IMR-90 (cell line): ENCODE results near the gene PCID2. TPM values are rescaled to one million over a fixed set of nuclear protein-coding genes. Genes with fewer than 3 reads are reported as not detected.
A peak's percentile ranks its signal among the peaks of the same experiment; 100 is the strongest.

Experiments
- ATAC-seq: fragments of 200-7000 bp; cut with Tn5 transposase; 2 replicates; pipeline ENCODE4 v1.9.1; 2020; ENCODE audit warnings: low read depth, mild to moderate bottlenecking, moderate library complexity
- BruUV-seq: library from RNA; stranded (reverse); fragments of 400-500 nt; replicated peaks from 2 replicates; lab custom pipeline; 2021; lab: Mats Ljungman, UMichigan
- CTCF ChIA-PET: fragments of 300-600 bp; formaldehyde crosslinking; extraction: SDS; loops from one replicate; lab custom pipeline; 2021; ENCODE audit warnings: antibody characterized with exemption; lab: Yijun Ruan, JAX
- POLR2A ChIA-PET: fragments of 300-600 bp; sonication (Branson Sonifier 250); formaldehyde crosslinking; loops from one replicate; lab custom pipeline; 2022; ENCODE audit warnings: antibody characterized with exemption; ENCODE audit not compliant: unreplicated experiment; lab: Charles Lee
- DNase-seq: peaks from one replicate; pipeline ENCODE4 v3.0.0; 2013
- H2AFZ ChIP-seq: replicated peaks from 2 replicates; pipeline ENCODE3; 2013; ENCODE audit warnings: low read length, mild to moderate bottlenecking; ENCODE audit not compliant: poor library complexity
- H2AK5ac ChIP-seq: 2 replicates; pipeline ENCODE4 v1.6.1; 2013; ENCODE audit warnings: low read depth, low read length, inconsistent platforms
- H2AK9ac ChIP-seq: replicated peaks from 2 replicates; pipeline ENCODE3; 2013; ENCODE audit warnings: mild to moderate bottlenecking, low read depth, low read length, moderate library complexity; ENCODE audit not compliant: poor library complexity
- H2BK120ac ChIP-seq: 2 replicates; pipeline ENCODE4 v1.6.1; 2013; ENCODE audit warnings: low read depth, low read length, inconsistent platforms
- H2BK15ac ChIP-seq: 3 replicates; pipeline ENCODE4 v1.6.1; 2013; ENCODE audit warnings: low read depth, low read length, inconsistent platforms
- H2BK20ac ChIP-seq: 2 replicates; pipeline ENCODE4 v1.6.1; 2013; ENCODE audit warnings: low read depth, mild to moderate bottlenecking, inconsistent platforms, low read length, moderate library complexity
- H2BK5ac ChIP-seq: 2 replicates; pipeline ENCODE4 v1.6.1; 2013; ENCODE audit warnings: mild to moderate bottlenecking, low read depth, low read length, inconsistent platforms; ENCODE audit not compliant: poor library complexity, severe bottlenecking
- H3K14ac ChIP-seq: replicated peaks from 2 replicates; pipeline ENCODE4 v1.6.1; 2013; ENCODE audit warnings: low read depth, low read length, inconsistent platforms
- H3K18ac ChIP-seq: 2 replicates; pipeline ENCODE4 v1.6.1; 2013; ENCODE audit warnings: low read depth, low read length, control low read depth
- H3K23ac ChIP-seq: 2 replicates; pipeline ENCODE4 v1.6.1; 2013; ENCODE audit warnings: low read depth, low read length, inconsistent platforms
- H3K27ac ChIP-seq: 2 replicates; pipeline ENCODE4 v1.5.1; 2013; ENCODE audit warnings: mild to moderate bottlenecking, control low read depth, low read length; ENCODE audit not compliant: insufficient read depth
- H3K27me3 ChIP-seq: 2 replicates; pipeline ENCODE4 v1.6.1; 2013; ENCODE audit warnings: low read length; ENCODE audit not compliant: control insufficient read depth, insufficient read depth
- H3K36me3 ChIP-seq: 2 replicates; pipeline ENCODE4 v1.6.1; 2013; ENCODE audit warnings: low read length, mixed read lengths; ENCODE audit not compliant: control insufficient read depth, insufficient read depth
- H3K4ac ChIP-seq: 2 replicates; pipeline ENCODE4 v1.6.1; 2013; ENCODE audit warnings: low read depth, low read length, inconsistent platforms
- H3K4me1 ChIP-seq: 2 replicates; pipeline ENCODE4 v1.6.1; 2013; ENCODE audit warnings: low read length, mixed read lengths; ENCODE audit not compliant: control insufficient read depth, insufficient read depth
- H3K4me2 ChIP-seq: 2 replicates; pipeline ENCODE4 v1.6.1; 2013; ENCODE audit warnings: low read depth, mild to moderate bottlenecking, control low read depth, low read length, moderate library complexity
- H3K4me3 ChIP-seq: 2 replicates; pipeline ENCODE4 v1.5.1; 2013; ENCODE audit warnings: low read depth, mild to moderate bottlenecking, control low read depth, low read length, moderate library complexity; ENCODE audit not compliant: insufficient read depth
- H3K56ac ChIP-seq: 2 replicates; pipeline ENCODE4 v1.6.1; 2013; ENCODE audit warnings: low read length, inconsistent platforms; ENCODE audit not compliant: insufficient read depth; ENCODE audit errors: extremely low read depth
- H3K79me1 ChIP-seq, 2 experiments: 2 replicates each; pipeline ENCODE4 v1.6.1; 2013; ENCODE audit warnings: low read length in 2 of 2, inconsistent platforms in 1 of 2, low read depth in 1 of 2
- H3K9ac ChIP-seq: 2 replicates; pipeline ENCODE4 v1.6.1; 2013; ENCODE audit warnings: low read depth, low read length, control low read depth
- H3K9me1 ChIP-seq: 2 replicates; pipeline ENCODE4 v1.6.1; 2013; ENCODE audit warnings: low read length, inconsistent platforms; ENCODE audit not compliant: insufficient read depth
- H3K9me3 ChIP-seq: 2 replicates; pipeline ENCODE4 v1.6.1; 2013; ENCODE audit warnings: low read length; ENCODE audit not compliant: control insufficient read depth, insufficient read depth
- H4K20me1 ChIP-seq: 2 replicates; pipeline ENCODE4 v1.6.1; 2013; ENCODE audit warnings: low read length, inconsistent platforms; ENCODE audit not compliant: insufficient read depth
- H4K5ac ChIP-seq: 2 replicates; pipeline ENCODE4 v1.6.1; 2013; ENCODE audit warnings: mild to moderate bottlenecking, low read depth, low read length, control low read depth
- H4K8ac ChIP-seq, 2 experiments: 2 replicates each; pipeline ENCODE4 v1.6.1; 2013; ENCODE audit warnings: low read depth in 2 of 2, low read length in 2 of 2, control low read depth in 1 of 2, inconsistent platforms in 1 of 2
- H4K91ac ChIP-seq: 2 replicates; pipeline ENCODE4 v1.6.1; 2013; ENCODE audit warnings: low read depth, low read length, inconsistent platforms; ENCODE audit not compliant: insufficient read depth
- CHD1 ChIP-seq: IDR thresholded peaks from 2 replicates; pipeline ENCODE4 v1.6.1; 2012; ENCODE audit warnings: low read depth, low read length, improper control_type of control experiment
- FOS ChIP-seq: fragments of 150-350 bp; IDR thresholded peaks from 2 replicates; pipeline ENCODE4 v1.6.1; 2016; ENCODE audit warnings: low read depth, low read length
- MAZ ChIP-seq: IDR thresholded peaks from 2 replicates; pipeline ENCODE4 v1.6.1; 2012; ENCODE audit warnings: low read depth, mild to moderate bottlenecking, low read length, improper control_type of control experiment, moderate library complexity, borderline replicate concordance
- MXI1 ChIP-seq: IDR thresholded peaks from 2 replicates; pipeline ENCODE4 v1.6.1; 2012; ENCODE audit warnings: low read depth, mild to moderate bottlenecking, low read length, moderate library complexity, borderline replicate concordance
- WGBS, 2 experiments: methylation state at CpG; one replicate each; pipeline versions ENCODE4 v1.1.5 to v1.1.7; 2013; ENCODE audit warnings: missing lambda C conversion rate in 2 of 2; ENCODE audit not compliant: insufficient read length in 1 of 2; ENCODE audit errors: extremely low coverage in 2 of 2; 5-methylcytosine and 5-hydroxymethylcytosine counted together
- dilution Hi-C: fragments of 300-500 bp; cut with HindIII; formaldehyde crosslinking; loops from one replicate; pipeline ENCODE4 v1.14.3; 2018; ENCODE audit warnings: low sequenced_read_pairs; ENCODE audit not compliant: unreplicated experiment
- in situ Hi-C: fragments of 300-500 bp; cut with MboI; formaldehyde crosslinking; loops from 3 replicates; pipeline ENCODE4 v1.14.3; 2019; ENCODE audit warnings: low sequenced_read_pairs, inconsistent platforms, mixed read lengths
- intact Hi-C: fragments of 100-400 bp; cut with micrococcal nuclease; formaldehyde crosslinking; loops from 2 replicates; pipeline ENCODE4 v1.10.0; 2022
- polyA plus RNA-seq, 3 experiments: library from polyadenylated mRNA; depleted of rRNA; stranded (reverse); fragments of >200 nt; gene quantifications; 2 replicates each; pipeline ENCODE4 v1.2.3, GENCODE V29; 2012; ENCODE audit warnings: low replicate concordance in 1 of 3
- total RNA-seq: library from RNA; depleted of rRNA; stranded (reverse); fragments of >200 nt; gene quantifications from 2 replicates; pipeline ENCODE4 v1.2.3, GENCODE V29; 2012

Gene PCID2
- total and polyA plus RNA-seq, 2 of the 4 experiments (the other 2 are of a cell fraction) = 83.5 to 90.9 TPM

DNA sequence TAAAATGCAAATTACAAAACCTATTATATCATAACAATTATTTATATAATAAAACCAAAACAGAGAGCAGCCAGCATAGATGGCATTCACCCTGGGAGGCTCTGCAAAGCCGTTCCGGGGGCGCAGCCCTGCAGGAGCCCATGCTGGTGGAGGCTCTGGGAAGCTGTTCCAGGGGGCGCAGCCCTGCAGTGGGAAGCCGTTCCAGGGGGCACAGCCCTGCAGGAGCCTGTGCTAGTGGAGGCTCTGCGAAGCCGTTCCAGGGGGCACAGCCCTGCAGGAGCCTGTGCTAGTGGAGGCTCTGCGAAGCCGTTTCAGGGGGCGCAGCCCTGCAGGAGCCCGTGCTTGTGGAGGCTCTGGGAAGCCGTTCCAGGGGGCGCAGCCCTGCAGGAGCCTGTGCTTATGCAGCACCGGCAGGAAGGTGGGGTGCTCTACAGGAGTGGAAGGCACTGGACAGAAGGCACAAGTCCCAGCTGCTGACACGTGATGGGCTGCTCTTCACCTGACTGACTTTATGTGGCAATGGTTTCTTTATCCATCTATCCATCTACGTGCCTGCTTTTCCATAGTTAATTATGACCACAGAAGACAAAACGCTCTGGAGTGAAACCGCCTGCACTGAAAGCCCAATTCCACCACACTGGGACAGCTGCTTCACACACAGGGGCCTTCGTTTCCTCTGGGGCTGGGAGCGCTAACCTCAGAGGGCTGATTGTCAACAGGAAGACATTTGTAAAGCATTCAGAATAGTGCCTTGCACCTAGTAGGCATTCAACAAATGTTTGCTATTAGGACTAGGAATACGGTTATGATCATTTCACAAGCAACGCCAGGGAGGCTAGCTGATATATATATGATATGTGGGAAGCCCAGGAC lies 23.7 kb downstream of the PCID2 start:
- Histone ChIP-seq H3K4ac (peak overlapping the region; percentile 44), H3K36me3 (peaks cover 49% of the 10 kb centered on the region), H3K4me2 (no peak overlapping the region), H3K9me1 (peaks cover 18% of the 10 kb centered on the region), H3K18ac (no peak overlapping the region), H2BK5ac (peak overlapping the region; percentile 61), H2AFZ (no peak overlapping the region), H3K9ac (no peak overlapping the region), H3K27me3 (no peaks in the 10 kb centered on the region), H3K27ac (peak overlapping the region; percentile 30; the same call in 1 of the 2 replicates), H2BK20ac (peak overlapping the region; percentile 28), H3K14ac (peak overlapping the region; percentile 36; the same call in 1 of the 2 replicates), H2AK5ac (peak overlapping the region; percentile 71; the same call in 1 of the 2 replicates), H4K20me1 (no peaks in the 10 kb centered on the region), H3K4me3 (no peak overlapping the region), H4K8ac (peak overlapping the region; percentile 35 to 37; a peak in 2 of 4 replicates), H4K5ac (peak overlapping the region; percentile 15; the same call in 1 of the 2 replicates), H2BK120ac (peak overlapping the region; percentile 45), H4K91ac (peak overlapping the region; percentile 1; the same call in 1 of the 2 replicates), H2AK9ac (no peak overlapping the region), H2BK15ac (peak overlapping the region; percentile 60; the same call in 2 of the 3 replicates), H3K79me1 (peaks cover 41 to 72% of the 10 kb centered on the region in 2 experiments), H3K23ac (no peak overlapping the region; the same call in 1 of the 2 replicates), H3K56ac (no peak overlapping the region), H3K4me1 (peaks cover 24% of the 10 kb centered on the region), H3K9me3 (peaks cover 7% of the 10 kb centered on the region; the same call in 1 of the 2 replicates)
- no TSS peak for BruUV-seq
- DNase-seq (no peak), ATAC-seq (no peak)
- TF ChIP-seq MXI1 = no peak
- no peak for TF ChIP-seq FOS
- no peak for TF ChIP-seq CHD1
- no peak for TF ChIP-seq MAZ
- POLR2A ChIA-PET = no interaction called here
- dilution Hi-C loops = no loop called here
- CTCF ChIA-PET = interaction anchor here (1.2 kb wide), 1 partner anchor 19 kb away, joined by 3 read pairs; no protein-coding TSS in a partner anchor
- 96% methylated on average over 10 of the region's 22 CpGs; no CpG with 5 or more reads in 1 of the 2 experiments for WGBS, 2 experiments
- intact Hi-C loops = no loop called here
- in situ Hi-C loops = no loop called here
